HEK293T (cell line): ENCODE measurements around the gene CPNE6.

Experiments used
- CTCF ChIA-PET: fragments of 350-600 bp; formaldehyde crosslinking; extraction: SDS; loops from one replicate; lab custom pipeline; 2021; ENCODE audit warnings: antibody characterized with exemption, inconsistent platforms; lab: Yijun Ruan, JAX
- POLR2A ChIA-PET: fragments of 350-600 bp; formaldehyde crosslinking; extraction: SDS; loops from one replicate; lab custom pipeline; 2020; ENCODE audit warnings: antibody characterized with exemption, inconsistent platforms; lab: Yijun Ruan, JAX
- DNase-seq: peaks from one replicate; pipeline ENCODE4 v3.0.0; 2012; ENCODE audit warnings: mixed read lengths; ENCODE audit errors: extremely low spot score
- ARNT ChIP-seq: fragments of 450-650 bp; IDR thresholded peaks from 2 replicates; pipeline ENCODE4 v1.6.1; 2017; ENCODE audit warnings: mild to moderate bottlenecking
- BHLHE40 ChIP-seq: fragments of 450-650 bp; IDR thresholded peaks from 2 replicates; pipeline ENCODE4 v1.6.1; 2016; ENCODE audit warnings: mild to moderate bottlenecking, moderate library complexity, borderline replicate concordance
- CTBP1 ChIP-seq: fragments of 450-650 bp; IDR thresholded peaks from 2 replicates; pipeline ENCODE4 v1.6.1; 2016; ENCODE audit warnings: borderline replicate concordance
- ELF4 ChIP-seq: fragments of 450-650 bp; IDR thresholded peaks from 2 replicates; pipeline ENCODE4 v1.6.1; 2017; ENCODE audit warnings: antibody characterized with exemption
- FOXA1 ChIP-seq: fragments of 450-650 bp; IDR thresholded peaks from 2 replicates; pipeline ENCODE4 v1.6.1; 2016; ENCODE audit warnings: mild to moderate bottlenecking
- FOXK2 ChIP-seq: fragments of 450-650 bp; IDR thresholded peaks from 2 replicates; pipeline ENCODE4 v1.6.1; 2016; ENCODE audit warnings: mild to moderate bottlenecking
- FOXM1 ChIP-seq: fragments of 450-650 bp; IDR thresholded peaks from 2 replicates; pipeline ENCODE4 v1.6.1; 2017; ENCODE audit warnings: mild to moderate bottlenecking, borderline replicate concordance
- HDGF ChIP-seq: fragments of 450-650 bp; IDR thresholded peaks from 2 replicates; pipeline ENCODE4 v1.6.1; 2017; ENCODE audit warnings: antibody characterized with exemption, borderline replicate concordance
- L3MBTL2 ChIP-seq: fragments of 450-650 bp; conservative IDR thresholded peaks from 2 replicates; pipeline ENCODE4 v1.6.1; 2016; ENCODE audit warnings: mild to moderate bottlenecking
- LEF1 ChIP-seq: fragments of 450-650 bp; IDR thresholded peaks from 2 replicates; pipeline ENCODE4 v1.6.1; 2017; ENCODE audit warnings: mild to moderate bottlenecking, borderline replicate concordance
- NFRKB ChIP-seq: fragments of 450-650 bp; IDR thresholded peaks from 2 replicates; pipeline ENCODE4 v1.6.1; 2016; ENCODE audit warnings: mild to moderate bottlenecking, moderate library complexity
- PKNOX1 ChIP-seq: fragments of 450-650 bp; IDR thresholded peaks from 2 replicates; pipeline ENCODE4 v1.6.1; 2016
- SP1 ChIP-seq: fragments of 450-650 bp; IDR thresholded peaks from 2 replicates; pipeline ENCODE4 v1.6.1; 2017
- SUZ12 ChIP-seq: fragments of 450-650 bp; IDR thresholded peaks from 2 replicates; pipeline ENCODE4 v1.6.1; 2016; ENCODE audit warnings: mild to moderate bottlenecking
- TARDBP ChIP-seq: fragments of 450-650 bp; IDR thresholded peaks from 2 replicates; pipeline ENCODE4 v1.6.1; 2016
- ZNF384 ChIP-seq: fragments of 450-650 bp; IDR thresholded peaks from 2 replicates; pipeline ENCODE4 v1.6.1; 2016

Gene CPNE6

GRCh38 chr14:24062216-24062980, 9.0 kb upstream of the CPNE6 start:
- no peak for DNase-seq
- CTCF ChIA-PET, result interaction anchor here (0.6 to 1.0 kb wide), 3 partner anchors 29 to 79 kb away, joined by 3 to 4 read pairs (median 3); partner anchors contain the start of gene EMC9
- TF ChIP-seq ZNF384, result no peak
- TF ChIP-seq PKNOX1, result no peak
- no peak for TF ChIP-seq ARNT
- TF ChIP-seq HDGF, result no peak
- no peak for TF ChIP-seq SUZ12
- no peak for TF ChIP-seq L3MBTL2
- no peak for TF ChIP-seq FOXK2
- no peak for TF ChIP-seq FOXA1
- POLR2A ChIA-PET, result interaction anchor here (1.2 to 3.7 kb wide), 3 partner anchors 20 to 133 kb away, joined by 3 to 20 read pairs (median 3); partner anchors contain the start of genes PCK2 and TM9SF1

GRCh38 chr14:24063263-24063836, 8.0 kb upstream of the CPNE6 start:
- ChIA-PET POLR2A (interaction anchor here (3.7 kb wide), 1 partner anchor 31 kb away, joined by 20 read pairs; the partner anchor contains the start of gene PCK2), CTCF (interaction anchor here (0.6 kb wide), 1 partner anchor 45 kb away, joined by 3 read pairs; no protein-coding TSS in a partner anchor)
- no peak for DNase-seq
- TF ChIP-seq LEF1 (no peak), FOXM1 (no peak), BHLHE40 (no peak)

GRCh38 chr14:24064091-24064795, 7.1 kb upstream of the CPNE6 start:
- DNase-seq, result no peak
- ChIA-PET POLR2A (interaction anchor here (1.5 to 3.7 kb wide), 2 partner anchors 30 kb away, joined by 5 to 20 read pairs; partner anchors contain the start of gene PCK2), CTCF (no interaction called here)
- TF ChIP-seq FOXK2, result no peak
- TF ChIP-seq HDGF, result no peak
- TF ChIP-seq L3MBTL2, result no peak
- no peak for TF ChIP-seq FOXM1
- no peak for TF ChIP-seq PKNOX1
- TF ChIP-seq FOXA1, result no peak
- TF ChIP-seq ELF4, result no peak
- no peak for TF ChIP-seq TARDBP
- TF ChIP-seq LEF1, result no peak
- no peak for TF ChIP-seq SUZ12
- no peak for TF ChIP-seq BHLHE40
- TF ChIP-seq CTBP1, result no peak
- no peak for TF ChIP-seq NFRKB
- no peak for TF ChIP-seq SP1
- TF ChIP-seq ARNT, result no peak
- TF ChIP-seq ZNF384, result no peak

GRCh38 chr14:24064856-24065255, 6.5 kb upstream of the CPNE6 start:
- ChIA-PET POLR2A (interaction anchor here (1.5 kb wide), 1 partner anchor 29 kb away, joined by 5 read pairs; the partner anchor contains the start of gene PCK2), CTCF (no interaction called here)
- no peak for DNase-seq
- TF ChIP-seq SUZ12 (no peak), ELF4 (no peak)

GRCh38 chr14:24065408-24065807, 6.0 kb upstream of the CPNE6 start:
- ChIA-PET POLR2A (interaction anchor here (1.5 to 1.7 kb wide), 2 partner anchors 13 to 28 kb away, joined by 4 to 5 read pairs; partner anchors contain the start of genes CARMIL3 and PCK2), CTCF (interaction anchor here (1.2 kb wide), 1 partner anchor 7 kb away, joined by 5 read pairs; no protein-coding TSS in a partner anchor)
- DNase-seq, result no peak
- TF ChIP-seq PKNOX1, result no peak
- no peak for TF ChIP-seq LEF1
- TF ChIP-seq ELF4, result no peak
- TF ChIP-seq FOXK2, result no peak
- TF ChIP-seq BHLHE40, result no peak
- no peak for TF ChIP-seq ZNF384
- no peak for TF ChIP-seq HDGF
- TF ChIP-seq SP1, result no peak
- TF ChIP-seq FOXA1, result no peak
- no peak for TF ChIP-seq TARDBP
- TF ChIP-seq CTBP1, result no peak
- TF ChIP-seq NFRKB, result no peak
- no peak for TF ChIP-seq FOXM1
- no peak for TF ChIP-seq L3MBTL2
- no peak for TF ChIP-seq SUZ12
- no peak for TF ChIP-seq ARNT
